Endothelial cell of umbilical vein (primary cell): ENCODE measurements around the gene GNPDA2. TPM values are rescaled to one million over a fixed set of nuclear protein-coding genes. Genes with fewer than 3 reads are reported as not detected.

Source experiments
- BruUV-seq: library from RNA; stranded (reverse); fragments of 400-500 nt; replicated peaks from 2 replicates; lab custom pipeline; 2021; lab: Mats Ljungman, UMichigan
- CTCF ChIA-PET: fragments of 300-600, 350-600 bp; sonication (Branson Sonifier 250); formaldehyde crosslinking; loops from one replicate; lab custom pipeline; 2021; ENCODE audit warnings: antibody characterized with exemption, inconsistent platforms; lab: Charles Lee
- POLR2A ChIA-PET: fragments of 300-600, 350-600 bp; sonication (Branson Sonifier 250); formaldehyde crosslinking; loops from one replicate; lab custom pipeline; 2021; ENCODE audit warnings: antibody characterized with exemption, inconsistent platforms; lab: Charles Lee
- DNase-seq: peaks from one replicate; pipeline ENCODE4 v3.0.0-alpha.2; 2011; ENCODE audit warnings: low read depth, low spot score
- FAIRE-seq: peaks from 2 replicates; lab custom pipeline; 2011; peaks lifted over from hg19 to GRCh38; lab: Jason Lieb, UNC
- H2AFZ ChIP-seq: 2 replicates; pipeline ENCODE4 v1.6.0; 2012; ENCODE audit warnings: low read depth, low read length, control low read depth, inconsistent platforms
- H3K27ac ChIP-seq: 2 replicates; pipeline ENCODE4 v1.5.1; 2011; ENCODE audit warnings: low read depth, mild to moderate bottlenecking, control low read depth, low read length, moderate library complexity; ENCODE audit not compliant: insufficient read depth
- H3K27me3 ChIP-seq, 2 experiments: 2 replicates each; pipeline versions ENCODE4 v1.6.0 to v1.6.1; 2011; ENCODE audit warnings: low read length in 2 of 2, mixed read lengths in 1 of 2; ENCODE audit not compliant: control insufficient read depth in 2 of 2, insufficient read depth in 2 of 2
- H3K36me3 ChIP-seq, 2 experiments: 2 replicates in 1 of 2; 3 replicates in 1 of 2; pipeline ENCODE4 v1.5.1; 2011; ENCODE audit warnings: low read length in 2 of 2, mild to moderate bottlenecking in 1 of 2, moderate library complexity in 1 of 2; ENCODE audit not compliant: control insufficient read depth in 2 of 2, insufficient read depth in 2 of 2; ENCODE audit errors: extremely low read depth in 1 of 2
- H3K4me1 ChIP-seq: 3 replicates; pipeline ENCODE4 v1.5.1; 2011; ENCODE audit warnings: mild to moderate bottlenecking, low read length; ENCODE audit not compliant: control insufficient read depth, insufficient read depth; ENCODE audit errors: extremely low read depth
- H3K4me2 ChIP-seq: 2 replicates; pipeline ENCODE4 v1.6.1; 2011; ENCODE audit warnings: low read length, control low read depth, mixed read lengths; ENCODE audit not compliant: insufficient read depth
- H3K4me3 ChIP-seq, 3 experiments: fragments of 200-600 bp in 1 of 3; sonication (generic), shearing (Covaris generic) in 1 of 3; replicated peaks in 1 of 3; 2 replicates each; pipeline ENCODE4 v1.5.1; 2011 to 2016; ENCODE audit warnings: control low read depth in 3 of 3, low read length in 3 of 3, mild to moderate bottlenecking in 2 of 3, inconsistent platforms in 1 of 3, low read depth in 1 of 3, moderate library complexity in 1 of 3; ENCODE audit not compliant: insufficient read depth in 1 of 3
- H3K79me2 ChIP-seq: 2 replicates; pipeline ENCODE4 v1.6.0; 2012; ENCODE audit warnings: low read length, inconsistent platforms; ENCODE audit not compliant: control insufficient read depth, insufficient read depth
- H3K9ac ChIP-seq: replicated peaks from 2 replicates; pipeline ENCODE3; 2011; ENCODE audit warnings: low read length, control low read depth; ENCODE audit not compliant: insufficient read depth; ENCODE audit errors: extremely low read depth
- H3K9me1 ChIP-seq: replicated peaks from 3 replicates; pipeline ENCODE4 v1.6.0; 2011; ENCODE audit warnings: mild to moderate bottlenecking, low read length; ENCODE audit not compliant: control insufficient read depth, insufficient read depth; ENCODE audit errors: extremely low read depth
- H3K9me3 ChIP-seq: replicated peaks from 2 replicates; pipeline ENCODE4 v1.5.1; 2012; ENCODE audit warnings: low read length, inconsistent platforms; ENCODE audit not compliant: control insufficient read depth, insufficient read depth
- H4K20me1 ChIP-seq: replicated peaks from 2 replicates; pipeline ENCODE3; 2011; ENCODE audit warnings: mild to moderate bottlenecking, low read length; ENCODE audit not compliant: control insufficient read depth, insufficient read depth; ENCODE audit errors: extremely low read depth
- CTCF ChIP-seq, 2 donors: IDR thresholded peaks; 1 replicate in 1 of 2; 2 replicates in 1 of 2; pipeline ENCODE4 v1.5.1; 2011; ENCODE audit warnings: low read length in 2 of 2, mild to moderate bottlenecking in 2 of 2, moderate library complexity in 2 of 2, control low read depth in 1 of 2, inconsistent platforms in 1 of 2, low read depth in 1 of 2; ENCODE audit not compliant: insufficient read depth in 1 of 2; ENCODE audit errors: extremely low read depth in 1 of 2
- EZH2 ChIP-seq: IDR thresholded peaks from 2 replicates; pipeline ENCODE4 v1.6.1; 2012; ENCODE audit warnings: borderline replicate concordance, low read depth, mild to moderate bottlenecking, moderate library complexity, low read length, inconsistent platforms; ENCODE audit not compliant: severe bottlenecking
- FOS ChIP-seq: IDR thresholded peaks from 2 replicates; pipeline ENCODE4 v1.6.1; 2011; ENCODE audit warnings: mild to moderate bottlenecking, low read length, moderate library complexity, borderline replicate concordance; ENCODE audit not compliant: insufficient read depth
- GATA2 ChIP-seq: IDR thresholded peaks from 2 replicates; pipeline ENCODE4 v1.7.0; 2011; ENCODE audit warnings: low read depth, mild to moderate bottlenecking, moderate library complexity, mixed read lengths, low read length; ENCODE audit not compliant: insufficient read length, insufficient read depth
- JUN ChIP-seq: IDR thresholded peaks from 2 replicates; pipeline ENCODE4 v1.6.1; 2011; ENCODE audit warnings: borderline replicate concordance, low read depth; ENCODE audit not compliant: insufficient read length, insufficient read depth
- MAX ChIP-seq: IDR thresholded peaks from 2 replicates; pipeline ENCODE4 v1.6.1; 2011; ENCODE audit not compliant: insufficient read depth, insufficient read length
- MYC ChIP-seq: IDR thresholded peaks from one replicate; pipeline ENCODE4 v1.6.1; 2011; ENCODE audit warnings: mild to moderate bottlenecking, low read depth, low read length
- POLR2A ChIP-seq: IDR thresholded peaks from 2 replicates; pipeline ENCODE4 v1.6.1; 2012; ENCODE audit warnings: low read depth, mild to moderate bottlenecking, control low read depth, low read length
- POLR2AphosphoS5 ChIP-seq: IDR thresholded peaks from 2 replicates; pipeline ENCODE4 v1.6.1; 2012; ENCODE audit warnings: low read depth, mild to moderate bottlenecking, control low read depth, low read length, moderate library complexity; ENCODE audit not compliant: insufficient read depth
- dilution Hi-C: fragments of 300-500 bp; cut with MboI; formaldehyde crosslinking; loops from one replicate; pipeline ENCODE4 v1.15.0; 2019; ENCODE audit warnings: low sequenced_read_pairs; ENCODE audit not compliant: extremely low pct_ligation_motif_present
- intact Hi-C: fragments of 100-400 bp; cut with micrococcal nuclease; formaldehyde crosslinking; loops from one replicate; pipeline ENCODE4 v1.10.0; 2022
- polyA plus RNA-seq, 4 experiments: library from polyadenylated mRNA; depleted of rRNA in 3 of 4; stranded (reverse) in 3 of 4; unstranded in 1 of 4; fragments of >200 nt; gene quantifications; 2 replicates each; pipeline versions ENCODE4 v1.2.1 to v1.2.3, GENCODE V29; 2011 to 2012; ENCODE audit warnings: missing spikeins in 1 of 4
- total RNA-seq: library from RNA; stranded (reverse); gene quantifications from 2 replicates; pipeline ENCODE4 v1.2.3, GENCODE V29; 2021

Gene GNPDA2
- total and polyA plus RNA-seq, 2 donors (not counting 3 experiments of a cell fraction or from before 2014, with no cell fraction given) = 7.6 to 14.7 TPM

- BruUV-seq = no TSS peak
- CTCF ChIA-PET = no interaction called here
These were observed 46.0 kb upstream of the GNPDA2 start for GRCh38 chr4:44772340-44772739.

More at GRCh38 chr4:44772340-44772739, 46.0 kb upstream of the GNPDA2 start:
- intact Hi-C loops = no loop called here
- dilution Hi-C loops = no loop called here
- Histone ChIP-seq H2AFZ (no peak overlapping the region), H3K79me2 (no peaks in the 10 kb centered on the region), H3K27ac (no peak overlapping the region), H3K9me1 (no peaks in the 10 kb centered on the region), H3K4me1 (no peaks in the 10 kb centered on the region), H3K36me3 (no peaks in the 10 kb centered on the region), H3K9me3 (no peaks in the 10 kb centered on the region), H3K27me3 (no peaks in the 10 kb centered on the region), H3K4me2 (no peak overlapping the region), H4K20me1 (no peaks in the 10 kb centered on the region), H3K9ac (no peak overlapping the region), H3K4me3 (no peak overlapping the region)
- TF ChIP-seq POLR2A (no peak), CTCF (IDR thresholded peaks at IDR 0.05; ENCODE audit: extremely low read depth in 1 of 2, insufficient read depth in 1 of 2, low read depth in 1 of 2, low read length in 2 of 2) (no peak), GATA2 (no peak), EZH2 (no peak), JUN (no peak), MYC (no peak), FOS (no peak), MAX (no peak), POLR2AphosphoS5 (no peak)
- FAIRE-seq (no peak), DNase-seq (no peak)
- POLR2A ChIA-PET = no interaction called here
